ENCODE results near the gene C15orf39.

C15orf39 gene

GRCh38 chr15:75210811-75211230 lies 9.1 kb downstream of the C15orf39 start:
- TF ChIP-seq CTCF (IDR thresholded peaks at IDR 0.05; ENCODE audit: low read depth, low read length, missing control alignments): no peak

GRCh38 chr15:75211436-75212199 lies 9.9 kb downstream of the C15orf39 start:
- H3K27me3 ChIP-seq (replicated peaks): no peaks in the 10 kb centered on the region
- H3K4me3 ChIP-seq (ENCODE audit: low read depth, low read length): no peak overlapping the region
- DNase-seq: no peak
- in situ Hi-C loops (cut with HindIII; ENCODE audit: low pct_ligation_motif_present, low sequenced_read_pairs): no loop called here
- TF ChIP-seq CTCF (IDR thresholded peaks at IDR 0.05; ENCODE audit: low read depth, low read length, missing control alignments): no peak
- peaks cover 51% of the 10 kb centered on the region for H3K36me3 ChIP-seq (replicated peaks)
- H3K27ac ChIP-seq: no peak overlapping the region

More at GRCh38 chr15:75210811-75211230, 9.1 kb downstream of the C15orf39 start:
- no peak overlapping the region for H3K27ac ChIP-seq
- no peak overlapping the region for H3K4me3 ChIP-seq (ENCODE audit: low read depth, low read length)
- in situ Hi-C loops (cut with HindIII; ENCODE audit: low pct_ligation_motif_present, low sequenced_read_pairs): no loop called here
- DNase-seq: no peak
- no peaks in the 10 kb centered on the region for H3K27me3 ChIP-seq (replicated peaks)
- peaks cover 57% of the 10 kb centered on the region for H3K36me3 ChIP-seq (replicated peaks)

- no peak overlapping the region for H3K4me3 ChIP-seq (ENCODE audit: low read depth, low read length)
- no peak for DNase-seq
- in situ Hi-C loops (cut with HindIII; ENCODE audit: low pct_ligation_motif_present, low sequenced_read_pairs): no loop called here
- H3K27me3 ChIP-seq (replicated peaks): no peaks in the 10 kb centered on the region
- no peak overlapping the region for H3K27ac ChIP-seq
- no peak for TF ChIP-seq CTCF (IDR thresholded peaks at IDR 0.05; ENCODE audit: low read depth, low read length, missing control alignments)
- H3K36me3 ChIP-seq (replicated peaks): peaks cover 47% of the 10 kb centered on the region
These were observed 10.6 kb downstream of the C15orf39 start for GRCh38 chr15:75212200-75212858.

- Histone ChIP-seq H3K27ac (no peak overlapping the region), H3K36me3 (replicated peaks) (peaks cover 37% of the 10 kb centered on the region), H3K27me3 (replicated peaks) (no peaks in the 10 kb centered on the region), H3K4me3 (ENCODE audit: low read depth, low read length) (no peak overlapping the region)
- in situ Hi-C loops (cut with HindIII; ENCODE audit: low pct_ligation_motif_present, low sequenced_read_pairs): no loop called here
- TF ChIP-seq CTCF (IDR thresholded peaks at IDR 0.05; ENCODE audit: low read depth, low read length, missing control alignments): no peak
- no peak for DNase-seq
These were observed 11.6 kb downstream of the C15orf39 start for GRCh38 chr15:75213212-75213767.

- Histone ChIP-seq H3K36me3 (replicated peaks) (peaks cover 32% of the 10 kb centered on the region), H3K27me3 (replicated peaks) (no peaks in the 10 kb centered on the region), H3K27ac (no peak overlapping the region), H3K4me3 (ENCODE audit: low read depth, low read length) (no peak overlapping the region)
- DNase-seq: no peak
- TF ChIP-seq CTCF (IDR thresholded peaks at IDR 0.05; ENCODE audit: low read depth, low read length, missing control alignments): no peak
- in situ Hi-C loops (cut with HindIII; ENCODE audit: low pct_ligation_motif_present, low sequenced_read_pairs): no loop called here
These were observed 12.1 kb downstream of the C15orf39 start for GRCh38 chr15:75213768-75214221.

Data from brain microvascular endothelial cell (primary cell).